Epithelial cell of proximal tubule (primary cell): Measurements from ENCODE around the gene FCHSD2. TPM values are rescaled to one million over a fixed set of nuclear protein-coding genes. Genes with fewer than 3 reads are reported as not detected.
"Not testable (repeated sequence)": the region's sequence is repeated elsewhere in the genome, so short reads cannot be mapped to it uniquely, and the experiment has no call there.

Experiments
- DNase-seq: peaks from one replicate; pipeline ENCODE4 v3.0.0-alpha.2; 2011; ENCODE audit warnings: low read depth
- H3K4me3 ChIP-seq: 2 replicates; pipeline ENCODE4 v1.5.1; 2011; ENCODE audit warnings: low read depth, mild to moderate bottlenecking, low read length
- CTCF ChIP-seq: conservative IDR thresholded peaks from 2 replicates; pipeline ENCODE4 v1.5.1; 2012; ENCODE audit warnings: low read depth, mild to moderate bottlenecking, low read length
- total RNA-seq: library from RNA; depleted of rRNA; stranded (reverse); fragments of >200 nt; gene quantifications from 2 replicates; pipeline ENCODE4 v1.2.3, GENCODE V29; 2015

The FCHSD2 gene
- total RNA-seq, 1 donor from 2014 or later, result 8.8 TPM

- no peak for TF ChIP-seq CTCF
- peak overlapping the region; percentile 97 for H3K4me3 ChIP-seq
- no peak for DNase-seq
Measured at GRCh38 chr11:73141309-73142127, 600 bp downstream of the FCHSD2 start.

- no peak for TF ChIP-seq CTCF
- DNase-seq, result no peak
- peak overlapping the region; percentile 97 for H3K4me3 ChIP-seq
Measured at GRCh38 chr11:73141031-73141308, 1.1 kb downstream of the FCHSD2 start.

GRCh38 chr11:73140213-73141030 lies 1.7 kb downstream of the FCHSD2 start:
- TF ChIP-seq CTCF, result no peak
- H3K4me3 ChIP-seq, result peak overlapping the region; percentile 97
- no peak for DNase-seq

- DNase-seq, result no peak
- no peak for TF ChIP-seq CTCF
- H3K4me3 ChIP-seq, result peak overlapping the region; percentile 97
Measured at GRCh38 chr11:73139476-73140198, 2.5 kb downstream of the FCHSD2 start.

- H3K4me3 ChIP-seq, result no peak overlapping the region
- no peak for TF ChIP-seq CTCF
- DNase-seq, result no peak
Measured at GRCh38 chr11:73137944-73138274, 4.2 kb downstream of the FCHSD2 start.

GRCh38 chr11:73137262-73137943 lies 4.7 kb downstream of the FCHSD2 start:
- TF ChIP-seq CTCF, result no peak
- H3K4me3 ChIP-seq, result no peak overlapping the region
- no peak for DNase-seq

- not testable (repeated sequence) for DNase-seq
Measured at GRCh38 chr11:73136722-73137121, 5.4 kb downstream of the FCHSD2 start.

More at GRCh38 chr11:73136722-73137121, 5.4 kb downstream of the FCHSD2 start:
- H3K4me3 ChIP-seq, result not testable (repeated sequence)
